HFF-Myc (cell line): Measurements from ENCODE around the gene EPB41L2.

Source experiments
- DNase-seq: peaks from one replicate; pipeline ENCODE4 v3.0.0-alpha.2; 2011; ENCODE audit warnings: low read depth; ENCODE audit errors: extremely low read depth
- H3K4me3 ChIP-seq: replicated peaks from 2 replicates; pipeline ENCODE4 v1.5.1; 2011; ENCODE audit warnings: low read depth, mild to moderate bottlenecking, control low read depth, low read length
- CTCF ChIP-seq: IDR thresholded peaks from 2 replicates; pipeline ENCODE4 v1.5.1; 2012; ENCODE audit warnings: mild to moderate bottlenecking, low read depth, low read length, control low read depth; ENCODE audit errors: missing control alignments

The EPB41L2 gene

GRCh38 chr6:131062241-131063027 is 611 bp downstream of the EPB41L2 start:
- no peak for DNase-seq
- peak overlapping the region; percentile 82 for H3K4me3 ChIP-seq
- no peak for TF ChIP-seq CTCF

- TF ChIP-seq CTCF: no peak
- H3K4me3 ChIP-seq: peak overlapping the region; percentile 82
- no peak for DNase-seq
These were observed 1.3 kb downstream of the EPB41L2 start for GRCh38 chr6:131061751-131062119.

GRCh38 chr6:131061041-131061750 is 1.8 kb downstream of the EPB41L2 start:
- no peak for TF ChIP-seq CTCF
- no peak for DNase-seq
- peak overlapping the region; percentile 82 for H3K4me3 ChIP-seq

GRCh38 chr6:131060311-131060710 is 2.7 kb downstream of the EPB41L2 start:
- DNase-seq: no peak
- H3K4me3 ChIP-seq: no peak overlapping the region
- TF ChIP-seq CTCF: no peak

- DNase-seq: no peak
- H3K4me3 ChIP-seq: no peak overlapping the region
These were observed 3.6 kb downstream of the EPB41L2 start for GRCh38 chr6:131059486-131059885.

GRCh38 chr6:131058236-131058635 is 4.8 kb downstream of the EPB41L2 start:
- no peak for DNase-seq
- TF ChIP-seq CTCF: no peak
- no peak overlapping the region for H3K4me3 ChIP-seq

More at GRCh38 chr6:131059486-131059885, 3.6 kb downstream of the EPB41L2 start:
- no peak for TF ChIP-seq CTCF
